HepG2 (cell line): ENCODE results near the gene TTC5. TPM values are rescaled to one million over a fixed set of nuclear protein-coding genes. Genes with fewer than 3 reads are reported as not detected.

Experiments used
- ATAC-seq: fragments of 200-7000 bp; cut with Tn5 transposase; 3 replicates; pipeline ENCODE4 v1.9.1; 2020; ENCODE audit warnings: mild to moderate bottlenecking, moderate library complexity
- BruUV-seq: library from RNA; stranded (reverse); fragments of 400-500 nt; replicated peaks from 2 replicates; lab custom pipeline; 2021; lab: Mats Ljungman, UMichigan
- CTCF ChIA-PET: fragments of 300-600 bp; formaldehyde crosslinking; extraction: SDS; loops from one replicate; lab custom pipeline; 2021; ENCODE audit warnings: low total read pairs, inconsistent platforms, low intra/inter-chr PET ratio; lab: Yijun Ruan, JAX
- POLR2A ChIA-PET: fragments of 350-600 bp; sonication (Branson Sonifier 250); formaldehyde crosslinking; loops from one replicate; lab custom pipeline; 2020; ENCODE audit warnings: antibody characterized with exemption, inconsistent platforms; lab: Yijun Ruan, JAX
- DNase-seq: peaks from one replicate; pipeline ENCODE4 v3.0.0-alpha.2; 2015; ENCODE audit warnings: low spot score
- FAIRE-seq: peaks from 3 replicates; lab custom pipeline; 2011; peaks lifted over from hg19 to GRCh38; lab: Jason Lieb, UNC
- H2AFZ ChIP-seq: one replicate; pipeline ENCODE4 v1.6.1; 2011; ENCODE audit warnings: low read length, inconsistent platforms
- H3K27ac ChIP-seq: fragments of 300-600 bp; 3 replicates; pipeline ENCODE4 v1.8.0; 2011; ENCODE audit warnings: mixed run types, mild to moderate bottlenecking, mixed read lengths, low read length, inconsistent platforms; ENCODE audit not compliant: insufficient read depth; ENCODE audit errors: extremely low read length
- H3K27me3 ChIP-seq, 2 experiments: fragments of 200-600 bp in 1 of 2; 2 replicates in 1 of 2; 3 replicates in 1 of 2; pipeline versions ENCODE4 v1.6.0 to v1.8.0; 2011; ENCODE audit warnings: low read length in 2 of 2, mild to moderate bottlenecking in 2 of 2, moderate library complexity in 2 of 2, inconsistent platforms in 1 of 2; ENCODE audit not compliant: insufficient read depth in 2 of 2, control insufficient read depth in 1 of 2
- H3K36me3 ChIP-seq, 2 experiments: fragments of 200-600 bp in 1 of 2; replicated peaks in 1 of 2; 2 replicates in 1 of 2; 3 replicates in 1 of 2; pipeline versions ENCODE4 v1.5.1 to v1.8.0; 2011; ENCODE audit warnings: low read length in 2 of 2, inconsistent platforms in 1 of 2; ENCODE audit not compliant: insufficient read depth in 2 of 2, control insufficient read depth in 1 of 2
- H3K4me1 ChIP-seq: 2 replicates; pipeline ENCODE4 v1.5.1; 2012; ENCODE audit warnings: low read length, inconsistent platforms; ENCODE audit not compliant: insufficient read depth
- H3K4me2 ChIP-seq: 2 replicates; pipeline ENCODE4 v1.6.0; 2011; ENCODE audit warnings: low read depth, low read length, inconsistent platforms
- H3K4me3 ChIP-seq, 3 experiments: fragments of 200-600 bp in 1 of 3; sonication (generic), shearing (Covaris generic) in 1 of 3; replicated peaks in 1 of 3; 2 replicates each; pipeline ENCODE4 v1.5.1; 2011 to 2016; ENCODE audit warnings: low read length in 3 of 3, inconsistent platforms in 2 of 3, low read depth in 2 of 3, mild to moderate bottlenecking in 2 of 3, control low read depth in 1 of 3, mixed read lengths in 1 of 3; ENCODE audit not compliant: insufficient read depth in 1 of 3
- H3K79me2 ChIP-seq: one replicate; pipeline ENCODE4 v1.6.1; 2011; ENCODE audit warnings: low read length, inconsistent platforms; ENCODE audit not compliant: insufficient read depth
- H3K9ac ChIP-seq: 2 replicates; pipeline ENCODE4 v1.6.0; 2011; ENCODE audit warnings: mild to moderate bottlenecking, low read depth, low read length, inconsistent platforms; ENCODE audit not compliant: insufficient read depth
- H3K9me3 ChIP-seq: 2 replicates; pipeline ENCODE4 v1.5.1; 2012; ENCODE audit warnings: mild to moderate bottlenecking, low read length
- H4K20me1 ChIP-seq: 2 replicates; pipeline ENCODE4 v1.6.0; 2011; ENCODE audit warnings: inconsistent platforms, mild to moderate bottlenecking, low read length, moderate library complexity; ENCODE audit not compliant: insufficient read depth
- ARID4A ChIP-seq: sonication (generic); formaldehyde crosslinking; IDR thresholded peaks from 2 replicates; pipeline ENCODE4 v1.5.0; 2020; ENCODE audit warnings: mild to moderate bottlenecking, missing genetic modification reagents, borderline replicate concordance
- ATF7 ChIP-seq, 2 experiments: fragments of 450-650 bp in 1 of 2; sonication (generic) in 1 of 2; formaldehyde crosslinking in 1 of 2; IDR thresholded peaks; 2 replicates each; pipeline versions ENCODE4 v1.4.0 to v1.6.1; 2016 to 2020; ENCODE audit warnings: antibody characterized with exemption in 1 of 2, mild to moderate bottlenecking in 1 of 2, missing genetic modification reagents in 1 of 2
- ATF7-NPFF ChIP-seq: sonication (generic); formaldehyde crosslinking; IDR thresholded peaks from 2 replicates; pipeline ENCODE4 v1.8.1; 2023; ENCODE audit warnings: mild to moderate bottlenecking, low read depth, missing genetic modification reagents, moderate library complexity
- FOSL2 ChIP-seq: sonication (generic); formaldehyde crosslinking; IDR thresholded peaks from 2 replicates; pipeline ENCODE4 v1.4.0; 2020; ENCODE audit warnings: missing genetic modification reagents
- SALL1 ChIP-seq: sonication (generic); formaldehyde crosslinking; IDR thresholded peaks from 2 replicates; pipeline ENCODE4 v1.8.0; 2022; ENCODE audit warnings: mild to moderate bottlenecking, missing genetic modification reagents
- SIN3B ChIP-seq: fragments of 150-350 bp; IDR thresholded peaks from 2 replicates; pipeline ENCODE4 v1.6.1; 2014; ENCODE audit warnings: low read length
- SP140L ChIP-seq: sonication (generic); formaldehyde crosslinking; IDR thresholded peaks from 2 replicates; pipeline ENCODE4 v1.4.0; 2020; ENCODE audit warnings: missing genetic modification reagents, borderline replicate concordance
- TEAD3 ChIP-seq: optimal IDR thresholded peaks from 2 replicates; pipeline ENCODE3; 2016; ENCODE audit warnings: borderline replicate concordance
- U2AF2 ChIP-seq: fragments of 200-400 bp; formaldehyde crosslinking; IDR thresholded peaks from 2 replicates; pipeline ENCODE4 v1.6.1; 2017; ENCODE audit warnings: low read depth, mild to moderate bottlenecking, low read length
- ZNF230 ChIP-seq: sonication (generic); formaldehyde crosslinking; IDR thresholded peaks from 2 replicates; pipeline ENCODE4 v1.4.0; 2020; ENCODE audit warnings: mild to moderate bottlenecking, missing genetic modification reagents
- ZSCAN20 ChIP-seq: sonication (generic); formaldehyde crosslinking; IDR thresholded peaks from 2 replicates; pipeline ENCODE4 v1.4.0; 2020; ENCODE audit warnings: missing genetic modification reagents, mild to moderate bottlenecking, borderline replicate concordance
- WGBS: methylation state at CpG from one replicate; pipeline ENCODE4 v1.1.6; 2017; ENCODE audit warnings: low lambda C conversion rate; 5-methylcytosine and 5-hydroxymethylcytosine counted together
- in situ Hi-C: cut with HindIII; loops from 2 replicates; pipeline ENCODE4 v1.10.0; 2017; ENCODE audit warnings: low pct_unique_long_range_greater_than_20kb; ENCODE audit not compliant: extremely low pct_ligation_motif_present
- intact Hi-C: fragments of 100-400 bp; cut with micrococcal nuclease; formaldehyde crosslinking; loops from one replicate; pipeline ENCODE4 v1.10.0; 2022; ENCODE audit not compliant: unreplicated experiment
- polyA plus RNA-seq, 8 experiments: library from polyadenylated mRNA; depleted of rRNA in 3 of 8; stranded (reverse) in 7 of 8; unstranded in 1 of 8; fragments of >200 nt; fragmentation: Illumina TruSeq in 4 of 8; extraction: Trizol in 4 of 8; gene quantifications; 2 replicates each; pipeline versions ENCODE4 v1.2.1 to v1.2.3, GENCODE V29; 2011 to 2016; ENCODE audit warnings: low read depth in 4 of 8, missing spikeins in 1 of 8, mixed read lengths in 1 of 8; ENCODE audit not compliant: insufficient read depth in 1 of 8
- total RNA-seq, 5 experiments: library from RNA; depleted of rRNA; stranded (reverse); fragments of >200 nt; fragmentation: Illumina TruSeq; extraction: Trizol; gene quantifications; 2 replicates each; pipeline ENCODE4 v1.2.3, GENCODE V29; 2016; ENCODE audit warnings: low read depth in 1 of 5

The TTC5 gene
- total and polyA plus RNA-seq, 2 of the 13 experiments (the other 11 are each of a cell fraction or from before 2014, with no cell fraction given), result 8.7 to 28.5 TPM

GRCh38 chr14:20347747-20348146, 42.0 kb upstream of the TTC5 start (continued):
- TF ChIP-seq ARID4A (CRISPR knock-in tag), result 0 out of 2 replicates have a peak, but pooled peaks have one; percentile 20
- no peak for TF ChIP-seq U2AF2
- no peak for TF ChIP-seq ZSCAN20 (CRISPR knock-in tag)
- TF ChIP-seq FOSL2, result peak; percentile 75
- no peak for TF ChIP-seq TEAD3 (CRISPR knock-in tag)
- TF ChIP-seq SIN3B, result no peak
- no peak for TF ChIP-seq ATF7-NPFF (CRISPR knock-in tag)
- TF ChIP-seq ZNF230 (CRISPR knock-in tag), result no peak
- TF ChIP-seq SALL1, result peak; percentile 82
- TF ChIP-seq, all 625 proteins: peak for 31

- intact Hi-C loops, result no loop called here
- Histone ChIP-seq H4K20me1 (no peaks in the 10 kb centered on the region), H3K9me3 (no peaks in the 10 kb centered on the region), H3K4me2 (no peak overlapping the region), H3K27ac (no peak overlapping the region), H3K79me2 (peaks cover 12% of the 10 kb centered on the region), H3K9ac (no peak overlapping the region), H3K36me3 (peaks cover 6 to 38% of the 10 kb centered on the region in 2 experiments), H2AFZ (no peak overlapping the region), H3K27me3 (no peaks in the 10 kb centered on the region; a peak in 1 of 5 replicates), H3K4me3 (no peak overlapping the region), H3K4me1 (peaks cover 25% of the 10 kb centered on the region)
- WGBS, result 97% methylated on average over 1 of the region's 1 CpG
- FAIRE-seq (no peak), DNase-seq (no peak), ATAC-seq (no peak)
- in situ Hi-C loops, result loop anchor here (25.0 kb wide), 2 partner anchors 116 to 641 kb away; partner anchors contain the start of genes APEX1, METTL17, OSGEP and PIP4P1
- BruUV-seq, result no TSS peak
- no peak for TF ChIP-seq SP140L (CRISPR knock-in tag)
- peak; percentile 87 for TF ChIP-seq ATF7 (IDR thresholded peaks at IDR 0.05)
- TF ChIP-seq ATF7 (CRISPR knock-in tag; IDR thresholded peaks at IDR 0.05), result no peak
- POLR2A ChIA-PET, result no interaction called here
- CTCF ChIA-PET, result no interaction called here
These were observed 41.0 kb upstream of the TTC5 start for GRCh38 chr14:20346713-20347112.
